Stimulated activated CD4-positive, alpha-beta T cell treated with anti-CD3 and anti-CD28 coated beads, TNF-alpha, amount 100 ng/mL, for 24 hours (primary cell): Measurements from ENCODE around the gene TSHZ3.

Experiments
- DNase-seq, 3 experiments: peaks; one replicate each; pipeline ENCODE4 v3.0.0-alpha.2; 2020; ENCODE audit warnings: low read depth in 3 of 3

TSHZ3 gene

DNA sequence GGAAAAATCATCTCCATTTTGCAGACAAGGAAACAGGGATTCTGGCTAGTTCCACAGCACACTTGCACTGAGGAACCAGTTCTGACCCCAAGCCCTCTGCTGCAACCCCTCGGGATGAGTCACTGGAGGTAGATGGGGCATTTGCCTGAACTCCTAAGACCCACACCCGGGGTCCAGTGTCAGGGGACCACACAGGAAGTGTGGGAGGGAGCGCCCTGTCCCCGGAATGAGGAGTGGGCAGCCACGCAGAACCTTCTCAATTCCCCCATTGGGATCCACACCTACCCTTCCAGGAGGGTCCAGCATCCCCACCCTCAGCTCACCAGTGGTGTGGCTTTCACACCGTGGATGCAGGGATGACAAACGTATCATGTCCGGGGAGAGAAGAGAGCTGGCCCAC lies 62.7 kb downstream of the TSHZ3 start:
- no peak for DNase-seq

DNA sequence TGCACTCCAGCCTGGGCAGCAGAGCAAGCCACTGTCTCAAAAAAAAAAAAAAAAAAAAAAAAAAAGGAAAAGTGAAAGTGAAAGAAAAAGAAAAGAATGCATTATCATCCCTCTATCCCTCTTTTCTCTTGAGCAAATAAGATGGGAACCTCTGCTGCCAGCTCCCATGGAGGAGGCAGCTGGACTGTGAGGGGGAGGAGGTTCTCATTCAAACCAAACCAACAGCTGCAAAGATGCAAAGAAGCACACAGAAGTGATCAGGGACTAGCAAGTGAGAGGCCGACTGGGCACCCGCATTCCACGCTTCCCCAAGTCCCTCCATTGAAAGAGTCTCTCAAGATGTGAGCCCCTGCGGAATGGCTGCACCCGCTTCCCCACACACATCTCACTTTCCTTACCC lies 63.5 kb downstream of the TSHZ3 start:
- DNase-seq, result no peak

DNA sequence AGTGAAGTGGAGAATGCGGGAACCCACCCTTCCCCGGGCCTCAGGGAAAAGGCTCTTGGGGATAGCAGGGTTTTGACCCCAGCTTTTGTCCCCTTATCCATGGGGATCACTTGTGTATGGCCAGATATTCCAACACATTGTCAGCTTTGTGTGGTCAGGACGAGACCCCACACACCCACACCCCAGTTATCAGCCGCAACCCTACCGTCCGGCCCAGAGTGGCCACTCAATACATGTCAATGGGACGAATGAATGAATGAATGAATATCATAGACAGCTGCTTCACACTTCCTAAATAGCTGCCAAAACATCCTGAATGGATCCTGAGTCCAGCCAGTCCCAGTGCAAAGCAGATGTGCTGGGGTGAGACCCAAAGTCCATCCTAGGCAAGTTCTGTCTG lies 64.6 kb downstream of the TSHZ3 start:
- no peak for DNase-seq

- no peak for DNase-seq
Observed at GRCh38 chr19:31283701-31284100, 65.5 kb downstream of the TSHZ3 start.

DNA sequence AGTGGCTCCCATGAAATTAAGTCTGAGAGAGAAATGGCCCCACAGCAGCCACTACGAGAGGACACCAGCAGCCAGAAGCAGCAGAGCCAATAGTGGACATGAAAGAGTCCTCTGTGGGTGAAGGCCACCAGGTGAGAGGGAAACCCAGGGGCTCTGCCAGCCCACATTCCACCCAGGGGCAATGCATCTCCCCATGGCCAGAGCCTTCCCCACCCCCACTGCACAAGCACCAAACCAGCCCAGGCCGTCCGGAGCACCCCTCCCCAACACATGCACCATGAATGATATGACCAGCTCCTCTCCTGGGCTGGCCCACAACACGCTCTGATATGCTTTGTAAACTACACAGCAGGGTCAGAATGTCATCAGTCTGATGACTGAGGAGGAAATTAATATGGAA lies 66.9 kb downstream of the TSHZ3 start:
- DNase-seq, result no peak

DNA sequence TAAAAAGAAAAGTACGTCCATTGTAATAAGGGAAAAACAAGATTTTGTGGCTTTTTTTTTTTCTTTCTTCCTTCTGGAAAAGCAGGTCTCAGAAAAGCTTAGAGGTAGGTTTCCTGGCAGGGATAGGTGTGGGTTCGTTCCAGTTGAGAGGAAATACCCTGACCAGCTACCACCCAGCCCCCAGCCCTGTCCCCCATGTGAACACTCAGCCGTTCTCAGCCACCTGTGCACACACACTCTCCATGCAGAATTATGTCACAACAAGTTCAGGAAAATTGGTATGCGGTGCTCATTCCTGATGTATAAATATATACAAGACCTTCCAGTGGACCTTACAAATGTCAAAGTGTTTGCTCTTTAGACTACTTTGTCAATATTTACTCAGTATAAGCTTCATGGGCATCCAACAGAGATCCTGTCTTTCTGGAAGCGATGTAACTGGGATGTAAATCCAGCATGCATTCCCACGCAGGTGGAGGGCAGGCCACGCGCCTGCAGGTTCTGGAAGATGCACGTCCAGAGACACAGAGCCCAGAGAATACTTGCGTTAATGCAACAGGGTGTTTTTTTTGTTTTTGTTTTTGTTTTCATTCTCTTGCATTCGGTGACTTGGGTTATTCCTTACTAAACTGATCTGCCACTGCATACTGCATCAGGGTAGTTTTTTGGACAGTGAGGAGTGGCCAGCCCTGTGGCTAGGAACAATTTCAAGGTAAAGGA lies 68.8 kb downstream of the TSHZ3 start:
- no peak for DNase-seq

GRCh38 chr19:31279436-31279765 lies 69.8 kb downstream of the TSHZ3 start:
- DNase-seq, result no peak

GRCh38 chr19:31278555-31279435 lies 70.4 kb downstream of the TSHZ3 start:
- no peak for DNase-seq

DNA sequence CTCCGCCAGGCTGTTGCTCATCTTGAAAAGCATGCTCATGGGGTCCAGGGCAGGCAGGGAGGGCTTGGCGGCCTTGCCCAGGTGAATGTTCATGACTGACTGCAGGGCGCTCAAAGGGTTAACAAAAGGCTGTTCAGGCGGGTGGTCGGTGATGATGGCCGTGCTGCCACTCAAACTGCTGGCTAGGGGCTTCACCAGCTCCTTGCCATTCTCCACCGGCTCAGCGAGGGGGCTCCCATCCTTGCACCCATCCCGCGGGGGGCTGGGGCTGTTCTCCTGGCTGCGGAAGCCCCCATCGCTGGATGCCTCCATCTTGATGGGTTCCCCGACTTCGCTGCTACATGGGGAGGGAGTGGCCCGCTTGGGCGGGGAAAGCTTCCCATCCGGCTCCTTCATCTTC lies 71.7 kb downstream of the TSHZ3 start:
- DNase-seq, result no peak

DNA sequence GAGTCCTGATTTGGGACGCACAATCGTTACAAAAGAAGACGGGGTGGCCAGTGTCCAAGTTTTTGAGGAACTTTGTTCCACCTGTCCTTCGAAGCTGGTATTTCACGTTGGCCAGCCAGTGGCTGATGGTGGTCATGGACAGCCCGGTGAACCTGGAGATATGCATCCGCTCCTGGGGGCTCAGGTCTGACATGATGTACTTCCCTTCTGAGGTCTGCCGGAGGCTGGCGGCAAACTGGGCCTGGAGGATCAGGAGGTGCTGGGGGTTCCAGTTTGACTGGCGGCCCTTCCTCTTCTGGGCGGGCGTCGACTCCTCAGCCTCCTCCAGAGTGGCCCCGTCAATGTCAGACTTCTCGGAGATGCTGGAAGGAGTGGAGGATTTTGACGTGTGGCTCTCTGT lies 72.4 kb downstream of the TSHZ3 start:
- no peak for DNase-seq

DNA sequence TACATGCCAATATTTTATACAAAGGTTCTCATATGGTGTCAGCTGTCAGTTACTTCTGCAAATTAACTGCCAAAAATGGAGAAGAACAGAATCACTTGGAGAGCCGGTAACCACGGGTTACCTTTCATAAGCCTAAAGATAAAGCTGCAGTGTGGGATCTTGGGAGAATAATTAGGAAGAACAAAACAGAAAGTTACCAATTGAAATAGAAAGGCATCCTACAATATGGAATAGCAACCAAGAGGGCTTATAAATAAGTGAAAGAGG lies 74.2 kb downstream of the TSHZ3 start:
- no peak for DNase-seq

DNA sequence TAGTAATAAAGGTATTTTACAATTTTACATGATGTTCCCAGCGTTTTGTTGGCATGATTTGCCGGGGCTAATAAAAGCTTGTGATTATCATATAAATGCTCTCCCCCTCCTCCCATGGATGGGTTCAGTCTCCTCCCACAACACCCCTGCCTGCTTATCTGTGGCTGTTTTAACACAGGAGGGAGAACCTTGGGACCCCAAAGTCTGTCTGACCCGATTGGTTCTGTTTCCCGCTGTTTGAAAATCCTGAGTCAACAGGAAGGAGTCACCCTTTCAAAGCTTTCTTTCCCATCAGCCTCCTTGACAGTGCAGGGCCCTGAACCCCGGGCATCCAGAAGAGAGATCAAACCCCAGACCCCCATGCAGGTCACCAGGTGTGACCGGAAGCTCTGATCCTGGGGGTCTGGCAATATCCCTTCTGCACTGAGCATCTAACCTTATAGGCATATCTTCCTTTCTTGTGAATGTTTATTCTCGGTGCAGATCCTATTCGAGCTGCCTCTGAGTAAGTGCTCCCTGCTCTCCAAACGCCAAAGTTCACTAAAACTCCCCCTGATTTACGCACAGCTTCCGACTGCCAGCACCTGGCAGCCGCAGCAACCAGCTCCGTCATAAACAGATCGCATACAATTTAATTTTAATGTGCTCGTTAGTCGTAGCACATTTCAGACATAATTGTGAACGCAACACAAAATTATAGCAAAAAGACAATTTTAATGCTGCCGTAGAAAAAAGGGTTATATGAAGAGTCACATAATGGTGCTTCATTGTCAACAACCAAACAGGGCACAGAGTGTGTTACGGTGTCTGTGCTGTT lies 74.8 kb downstream of the TSHZ3 start:
- DNase-seq, result no peak

- no peak for DNase-seq
Observed at GRCh38 chr19:31272583-31273106, 76.6 kb downstream of the TSHZ3 start.

DNA sequence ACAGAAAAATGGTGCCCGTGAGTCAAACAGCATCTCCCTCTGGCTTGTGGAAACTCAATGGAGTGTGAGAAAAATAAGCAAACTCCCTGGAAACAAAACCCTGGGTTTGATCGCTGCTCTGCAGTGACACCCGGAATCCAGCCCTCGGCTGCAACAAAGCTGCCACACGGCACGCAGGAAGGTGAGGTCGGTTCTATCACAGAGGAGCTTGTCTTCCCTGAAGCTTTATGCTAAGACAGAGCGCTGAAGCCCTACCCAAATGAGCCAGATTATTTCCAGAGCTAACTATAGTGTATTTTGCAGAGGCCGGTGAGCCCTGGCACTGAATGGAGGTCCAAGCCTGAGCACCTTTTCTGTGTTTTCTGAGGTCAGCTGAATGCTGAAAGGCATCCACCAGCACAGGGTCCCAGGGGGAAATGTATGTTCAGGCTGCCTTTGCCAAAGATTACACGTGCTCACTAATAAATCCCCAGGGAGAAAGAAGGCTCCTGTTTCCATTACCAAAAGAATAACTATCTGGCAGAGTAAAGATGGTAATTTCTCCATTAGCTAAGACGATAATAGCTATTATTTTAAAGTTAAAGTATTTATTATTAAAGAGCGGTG lies 77.8 kb downstream of the TSHZ3 start:
- no peak for DNase-seq

DNA sequence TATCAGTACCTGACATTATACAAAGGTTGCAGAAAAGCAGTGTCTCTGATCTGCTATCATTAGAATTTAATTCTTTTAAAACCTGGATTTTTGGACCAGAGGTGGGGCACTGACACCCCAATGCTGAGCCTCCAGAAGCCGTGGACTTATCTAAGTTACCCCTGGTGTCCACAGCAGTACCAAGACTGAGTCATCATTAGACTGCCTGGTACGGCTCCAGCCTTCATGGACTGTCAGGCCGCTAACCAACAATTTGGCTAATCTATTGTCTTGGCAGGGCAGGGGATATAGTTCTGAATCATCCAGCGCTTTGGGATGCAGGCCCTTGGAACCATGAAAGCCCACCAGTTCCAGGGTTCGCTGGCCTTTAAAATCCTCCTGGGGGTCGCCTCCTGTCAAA lies 78.3 kb downstream of the TSHZ3 start:
- no peak for DNase-seq

DNA sequence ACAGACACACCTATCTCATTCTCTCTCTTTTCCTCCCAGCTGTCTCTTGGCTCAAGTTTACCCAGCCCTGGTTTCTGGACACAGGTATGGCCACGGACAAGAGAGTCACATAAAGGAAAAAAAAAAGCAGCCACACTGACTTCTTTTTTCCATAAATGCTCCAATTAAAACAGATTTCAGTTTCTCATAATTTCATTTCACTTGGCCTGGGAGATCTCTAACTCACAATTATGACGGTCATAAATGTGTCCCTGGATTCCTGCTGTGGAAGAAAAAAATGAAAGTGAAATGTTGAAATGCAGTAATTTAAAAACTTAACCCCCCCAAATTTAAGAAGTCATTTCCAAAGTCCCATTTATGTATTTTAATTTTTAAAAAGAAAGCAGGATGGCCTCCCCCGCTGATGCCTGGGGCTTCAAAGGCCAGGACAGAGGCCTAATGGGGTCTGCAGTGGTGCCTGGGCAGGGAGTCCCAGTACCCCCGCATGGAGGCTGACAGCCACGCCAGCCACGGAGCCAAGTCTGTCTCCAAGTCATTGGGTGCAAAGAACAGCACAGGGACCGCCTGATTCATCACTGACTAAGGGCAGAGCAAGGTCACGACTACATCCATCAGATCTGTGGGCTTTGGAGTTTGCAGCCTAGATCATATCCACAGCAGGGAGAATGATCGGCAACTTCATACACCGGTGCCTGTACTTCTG lies 79.7 kb downstream of the TSHZ3 start:
- DNase-seq, result no peak

- DNase-seq, result no peak
Observed at GRCh38 chr19:31268751-31269383, 80.4 kb downstream of the TSHZ3 start.

DNA sequence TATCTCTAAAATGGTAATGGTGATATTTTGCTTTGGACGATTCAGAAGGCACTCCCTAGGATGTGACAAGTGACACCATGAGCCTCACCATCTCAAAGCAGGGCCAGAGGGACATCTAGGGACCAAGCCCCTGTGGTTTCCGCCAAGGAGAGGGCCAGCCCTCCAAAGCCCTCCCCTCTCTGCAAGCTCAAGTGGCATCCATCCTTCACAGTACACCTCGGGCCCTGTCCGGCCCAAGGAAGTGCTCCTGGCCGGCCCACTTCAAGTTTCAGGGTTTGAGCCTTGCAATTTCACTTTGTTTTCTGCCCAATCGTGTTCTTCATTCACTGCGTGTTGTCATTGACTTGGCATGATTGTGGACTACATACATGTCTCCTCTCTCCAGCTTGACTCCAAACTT lies 82.5 kb downstream of the TSHZ3 start:
- no peak for DNase-seq

DNA sequence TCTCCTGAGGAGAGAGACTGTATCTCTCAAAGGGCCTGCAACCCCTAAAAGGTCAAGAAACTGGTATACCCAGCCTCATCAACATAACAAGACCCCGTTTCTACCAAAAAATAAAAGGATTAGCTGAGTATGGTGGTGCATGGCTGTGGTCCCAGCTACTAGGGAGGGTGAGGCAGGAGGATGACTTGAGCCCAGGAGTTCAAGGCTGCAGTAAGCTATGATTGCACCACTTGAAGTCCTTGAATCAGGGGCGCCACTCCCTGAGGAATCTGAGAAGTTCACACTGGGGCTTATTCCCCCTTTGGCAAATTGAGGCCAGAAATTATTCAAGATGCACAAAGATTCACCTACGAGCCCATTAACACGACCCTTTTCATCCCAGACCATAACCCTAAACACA lies 83.0 kb downstream of the TSHZ3 start:
- DNase-seq, result no peak

DNA sequence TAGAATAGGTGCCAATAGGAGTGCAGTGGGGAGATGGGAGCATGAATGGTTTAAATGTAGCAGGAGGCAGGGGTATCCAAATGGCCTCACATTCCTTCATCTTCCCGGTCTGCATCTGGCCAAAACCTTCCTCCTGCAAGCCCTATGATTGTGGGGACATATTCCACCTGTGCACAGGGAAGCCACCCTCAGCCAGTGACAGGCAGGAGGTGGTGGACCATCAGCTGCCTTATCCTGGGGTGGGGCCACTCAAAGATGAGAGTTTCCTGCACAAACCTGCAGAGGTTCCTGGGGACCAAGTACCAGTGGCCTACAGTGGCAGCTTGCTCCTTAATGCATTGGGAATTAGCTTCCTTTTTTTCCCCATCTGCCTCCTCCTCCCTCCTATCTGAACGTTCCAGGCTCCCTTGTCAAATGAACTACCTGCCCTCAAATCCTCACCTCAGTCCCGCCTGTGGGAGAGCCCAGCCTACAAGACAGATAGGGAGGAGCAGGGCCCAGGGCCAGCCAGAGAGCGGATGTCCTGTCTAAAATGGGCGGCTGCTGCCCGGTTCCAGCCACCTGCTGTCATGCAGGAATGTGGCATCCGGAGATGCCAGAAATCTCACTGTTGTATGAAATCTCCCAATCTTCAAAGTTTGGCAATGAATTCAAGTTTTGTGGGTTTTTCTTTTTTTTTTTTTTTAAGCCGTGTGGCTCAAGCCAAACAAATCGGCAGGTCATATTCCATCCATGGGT lies 85.0 kb downstream of the TSHZ3 start:
- DNase-seq, result no peak
